Neural crest cell (in vitro differentiated cells): Measurements from ENCODE around the gene WAPL. TPM values are rescaled to one million over a fixed set of nuclear protein-coding genes. Genes with fewer than 3 reads are reported as not detected.
"Not testable (repeated sequence)": the region's sequence is repeated elsewhere in the genome, so short reads cannot be mapped to it uniquely, and the experiment has no call there.

Experiments used
- DNase-seq: peaks from one replicate; pipeline ENCODE4 v3.0.0; 2021; ENCODE audit warnings: low read depth, mixed read lengths, low spot score
- H3K27ac Mint-ChIP-seq: one replicate; pipeline ENCODE4 v1.8.0; 2021; ENCODE audit warnings: mild to moderate bottlenecking, mixed read lengths; ENCODE audit not compliant: unreplicated experiment
- H3K27me3 Mint-ChIP-seq: 2 replicates; pipeline ENCODE4 v1.8.0; 2021; ENCODE audit warnings: low read depth, mild to moderate bottlenecking, mixed read lengths
- H3K36me3 Mint-ChIP-seq: 2 replicates; pipeline ENCODE4 v1.8.0; 2021; ENCODE audit warnings: low read depth, mild to moderate bottlenecking, mixed read lengths
- H3K4me1 Mint-ChIP-seq: 2 replicates; pipeline ENCODE4 v1.8.0; 2021; ENCODE audit warnings: mixed read lengths
- H3K4me3 Mint-ChIP-seq: one replicate; pipeline ENCODE4 v1.8.0; 2021; ENCODE audit warnings: mild to moderate bottlenecking, mixed read lengths
- H3K9me3 Mint-ChIP-seq: 2 replicates; pipeline ENCODE4 v1.8.0; 2021; ENCODE audit warnings: mixed read lengths
- CTCF ChIP-seq: fragments of 200-600 bp; sonication (generic); conservative IDR thresholded peaks from 2 replicates; pipeline ENCODE4 v1.5.0; 2021; ENCODE audit warnings: antibody characterized with exemption, mild to moderate bottlenecking
- long read RNA-seq: library from polyadenylated mRNA; unstranded; transcript quantifications from one replicate; pipeline ENCODE4 v2.0.0, GENCODE V29; 2020
- total RNA-seq: library from RNA; stranded (reverse); gene quantifications from 2 replicates; pipeline ENCODE4 v1.2.1, GENCODE V29; 2021

The WAPL gene
- total RNA-seq, result 54.0 and 55.4 TPM in 2 replicates
- long read RNA-seq, partial matches to known transcripts, result 23 of 30 reads
- long read RNA-seq, other reads (novel, unspliced or antisense), result 7 of 30 reads

- Mint-ChIP-seq H3K9me3 (no peaks in the 10 kb centered on the region), H3K4me1 (peaks cover 50% of the 10 kb centered on the region), H3K4me3 (peak within 1 kb of the TSS; percentile 99), H3K36me3 (peaks cover 3% of the 10 kb centered on the region), H3K27ac (peak within 1 kb of the TSS; percentile 93), H3K27me3 (no peaks in the 10 kb centered on the region)
- no peak for TF ChIP-seq CTCF
- peak; percentile 93 for DNase-seq
Measured at GRCh38 chr10:86521678-86522509, at the start of gene WAPL. WAPL (minus strand) TSS chr10:86521792; CDS start chr10:86518069, 3,723 bp downstream.

GRCh38 chr10:86569335-86569734 is 47.7 kb upstream of the WAPL start:
- Mint-ChIP-seq H3K27ac (no peak overlapping the region), H3K4me3 (no peak overlapping the region), H3K4me1 (no peaks in the 10 kb centered on the region), H3K9me3 (peaks cover 5% of the 10 kb centered on the region), H3K27me3 (peaks cover 6% of the 10 kb centered on the region), H3K36me3 (no peaks in the 10 kb centered on the region)
- TF ChIP-seq CTCF, result no peak
- no peak for DNase-seq

GRCh38 chr10:86566518-86566917 is 44.9 kb upstream of the WAPL start:
- TF ChIP-seq CTCF, result peak; percentile 29
- H3K9me3 Mint-ChIP-seq, H3K27me3 Mint-ChIP-seq, H3K36me3 Mint-ChIP-seq, H3K4me3 Mint-ChIP-seq, H3K27ac Mint-ChIP-seq, H3K4me1 Mint-ChIP-seq, DNase-seq: not testable (repeated sequence)

- H3K4me1 Mint-ChIP-seq, H3K27me3 Mint-ChIP-seq: not testable (repeated sequence)
Measured at GRCh38 chr10:86563338-86563737, 41.7 kb upstream of the WAPL start.

GRCh38 chr10:86558695-86559094 is 37.1 kb upstream of the WAPL start:
- H3K27ac Mint-ChIP-seq, H3K4me1 Mint-ChIP-seq, DNase-seq, H3K9me3 Mint-ChIP-seq, H3K4me3 Mint-ChIP-seq, H3K36me3 Mint-ChIP-seq, H3K27me3 Mint-ChIP-seq: not testable (repeated sequence)

More at GRCh38 chr10:86563338-86563737, 41.7 kb upstream of the WAPL start:
- H3K9me3 Mint-ChIP-seq, H3K36me3 Mint-ChIP-seq, H3K27ac Mint-ChIP-seq, DNase-seq, H3K4me3 Mint-ChIP-seq: not testable (repeated sequence)

GRCh38 chr10:86556933-86557649 is 35.5 kb upstream of the WAPL start:
- H3K4me1 Mint-ChIP-seq, result no peaks in the 10 kb centered on the region
- no peaks in the 10 kb centered on the region for H3K36me3 Mint-ChIP-seq
- H3K4me3 Mint-ChIP-seq, result no peak overlapping the region
- no peak for DNase-seq
- H3K27me3 Mint-ChIP-seq, result no peaks in the 10 kb centered on the region
- H3K9me3 Mint-ChIP-seq, result no peaks in the 10 kb centered on the region
- TF ChIP-seq CTCF, result no peak
- H3K27ac Mint-ChIP-seq, result no peak overlapping the region
